Endothelial cell of umbilical vein (primary cell): ENCODE measurements around the gene ABLIM2. TPM values are rescaled to one million over a fixed set of nuclear protein-coding genes. Genes with fewer than 3 reads are reported as not detected.

Experiments
- BruUV-seq: library from RNA; stranded (reverse); fragments of 400-500 nt; replicated peaks from 2 replicates; lab custom pipeline; 2021; lab: Mats Ljungman, UMichigan
- CTCF ChIA-PET: fragments of 300-600, 350-600 bp; sonication (Branson Sonifier 250); formaldehyde crosslinking; loops from one replicate; lab custom pipeline; 2021; ENCODE audit warnings: antibody characterized with exemption, inconsistent platforms; lab: Charles Lee
- POLR2A ChIA-PET: fragments of 300-600, 350-600 bp; sonication (Branson Sonifier 250); formaldehyde crosslinking; loops from one replicate; lab custom pipeline; 2021; ENCODE audit warnings: antibody characterized with exemption, inconsistent platforms; lab: Charles Lee
- DNase-seq: peaks from one replicate; pipeline ENCODE4 v3.0.0-alpha.2; 2011; ENCODE audit warnings: low read depth, low spot score
- FAIRE-seq: peaks from 2 replicates; lab custom pipeline; 2011; peaks lifted over from hg19 to GRCh38; lab: Jason Lieb, UNC
- H2AFZ ChIP-seq: 2 replicates; pipeline ENCODE4 v1.6.0; 2012; ENCODE audit warnings: low read depth, low read length, control low read depth, inconsistent platforms
- H3K27ac ChIP-seq: 2 replicates; pipeline ENCODE4 v1.5.1; 2011; ENCODE audit warnings: low read depth, mild to moderate bottlenecking, control low read depth, low read length, moderate library complexity; ENCODE audit not compliant: insufficient read depth
- H3K27me3 ChIP-seq, 2 experiments: 2 replicates each; pipeline versions ENCODE4 v1.6.0 to v1.6.1; 2011; ENCODE audit warnings: low read length in 2 of 2, mixed read lengths in 1 of 2; ENCODE audit not compliant: control insufficient read depth in 2 of 2, insufficient read depth in 2 of 2
- H3K36me3 ChIP-seq, 2 experiments: 2 replicates in 1 of 2; 3 replicates in 1 of 2; pipeline ENCODE4 v1.5.1; 2011; ENCODE audit warnings: low read length in 2 of 2, mild to moderate bottlenecking in 1 of 2, moderate library complexity in 1 of 2; ENCODE audit not compliant: control insufficient read depth in 2 of 2, insufficient read depth in 2 of 2; ENCODE audit errors: extremely low read depth in 1 of 2
- H3K4me1 ChIP-seq: 3 replicates; pipeline ENCODE4 v1.5.1; 2011; ENCODE audit warnings: mild to moderate bottlenecking, low read length; ENCODE audit not compliant: control insufficient read depth, insufficient read depth; ENCODE audit errors: extremely low read depth
- H3K4me2 ChIP-seq: 2 replicates; pipeline ENCODE4 v1.6.1; 2011; ENCODE audit warnings: low read length, control low read depth, mixed read lengths; ENCODE audit not compliant: insufficient read depth
- H3K4me3 ChIP-seq, 3 experiments: fragments of 200-600 bp in 1 of 3; sonication (generic), shearing (Covaris generic) in 1 of 3; replicated peaks in 1 of 3; 2 replicates each; pipeline ENCODE4 v1.5.1; 2011 to 2016; ENCODE audit warnings: control low read depth in 3 of 3, low read length in 3 of 3, mild to moderate bottlenecking in 2 of 3, inconsistent platforms in 1 of 3, low read depth in 1 of 3, moderate library complexity in 1 of 3; ENCODE audit not compliant: insufficient read depth in 1 of 3
- H3K79me2 ChIP-seq: 2 replicates; pipeline ENCODE4 v1.6.0; 2012; ENCODE audit warnings: low read length, inconsistent platforms; ENCODE audit not compliant: control insufficient read depth, insufficient read depth
- H3K9ac ChIP-seq: replicated peaks from 2 replicates; pipeline ENCODE3; 2011; ENCODE audit warnings: low read length, control low read depth; ENCODE audit not compliant: insufficient read depth; ENCODE audit errors: extremely low read depth
- H3K9me1 ChIP-seq: replicated peaks from 3 replicates; pipeline ENCODE4 v1.6.0; 2011; ENCODE audit warnings: mild to moderate bottlenecking, low read length; ENCODE audit not compliant: control insufficient read depth, insufficient read depth; ENCODE audit errors: extremely low read depth
- H3K9me3 ChIP-seq: replicated peaks from 2 replicates; pipeline ENCODE4 v1.5.1; 2012; ENCODE audit warnings: low read length, inconsistent platforms; ENCODE audit not compliant: control insufficient read depth, insufficient read depth
- H4K20me1 ChIP-seq: replicated peaks from 2 replicates; pipeline ENCODE3; 2011; ENCODE audit warnings: mild to moderate bottlenecking, low read length; ENCODE audit not compliant: control insufficient read depth, insufficient read depth; ENCODE audit errors: extremely low read depth
- EZH2 ChIP-seq: IDR thresholded peaks from 2 replicates; pipeline ENCODE4 v1.6.1; 2012; ENCODE audit warnings: borderline replicate concordance, low read depth, mild to moderate bottlenecking, moderate library complexity, low read length, inconsistent platforms; ENCODE audit not compliant: severe bottlenecking
- FOS ChIP-seq: IDR thresholded peaks from 2 replicates; pipeline ENCODE4 v1.6.1; 2011; ENCODE audit warnings: mild to moderate bottlenecking, low read length, moderate library complexity, borderline replicate concordance; ENCODE audit not compliant: insufficient read depth
- GATA2 ChIP-seq: IDR thresholded peaks from 2 replicates; pipeline ENCODE4 v1.7.0; 2011; ENCODE audit warnings: low read depth, mild to moderate bottlenecking, moderate library complexity, mixed read lengths, low read length; ENCODE audit not compliant: insufficient read length, insufficient read depth
- JUN ChIP-seq: IDR thresholded peaks from 2 replicates; pipeline ENCODE4 v1.6.1; 2011; ENCODE audit warnings: borderline replicate concordance, low read depth; ENCODE audit not compliant: insufficient read length, insufficient read depth
- MYC ChIP-seq: IDR thresholded peaks from one replicate; pipeline ENCODE4 v1.6.1; 2011; ENCODE audit warnings: mild to moderate bottlenecking, low read depth, low read length
- POLR2A ChIP-seq: IDR thresholded peaks from 2 replicates; pipeline ENCODE4 v1.6.1; 2012; ENCODE audit warnings: low read depth, mild to moderate bottlenecking, control low read depth, low read length
- POLR2AphosphoS5 ChIP-seq: IDR thresholded peaks from 2 replicates; pipeline ENCODE4 v1.6.1; 2012; ENCODE audit warnings: low read depth, mild to moderate bottlenecking, control low read depth, low read length, moderate library complexity; ENCODE audit not compliant: insufficient read depth
- dilution Hi-C: fragments of 300-500 bp; cut with MboI; formaldehyde crosslinking; loops from one replicate; pipeline ENCODE4 v1.15.0; 2019; ENCODE audit warnings: low sequenced_read_pairs; ENCODE audit not compliant: extremely low pct_ligation_motif_present
- intact Hi-C: fragments of 100-400 bp; cut with micrococcal nuclease; formaldehyde crosslinking; loops from one replicate; pipeline ENCODE4 v1.10.0; 2022
- polyA plus RNA-seq, 4 experiments: library from polyadenylated mRNA; depleted of rRNA in 3 of 4; stranded (reverse) in 3 of 4; unstranded in 1 of 4; fragments of >200 nt; gene quantifications; 2 replicates each; pipeline versions ENCODE4 v1.2.1 to v1.2.3, GENCODE V29; 2011 to 2012; ENCODE audit warnings: missing spikeins in 1 of 4
- total RNA-seq: library from RNA; stranded (reverse); gene quantifications from 2 replicates; pipeline ENCODE4 v1.2.3, GENCODE V29; 2021
- TF ChIP-seq, protein P1 (sequence below): IDR thresholded peaks from 2 replicates; pipeline ENCODE4 v1.6.1; 2011; ENCODE audit not compliant: insufficient read depth, insufficient read length
- TF ChIP-seq, protein P2 (sequence below), 2 donors: IDR thresholded peaks; 1 replicate in 1 of 2; 2 replicates in 1 of 2; pipeline ENCODE4 v1.5.1; 2011; ENCODE audit warnings: low read length in 2 of 2, mild to moderate bottlenecking in 2 of 2, moderate library complexity in 2 of 2, control low read depth in 1 of 2, inconsistent platforms in 1 of 2, low read depth in 1 of 2; ENCODE audit not compliant: insufficient read depth in 1 of 2; ENCODE audit errors: extremely low read depth in 1 of 2

ABLIM2 gene
- total and polyA plus RNA-seq, 2 donors (not counting 3 experiments of a cell fraction or from before 2014, with no cell fraction given), result 0.28 to 0.66 TPM

DNA sequence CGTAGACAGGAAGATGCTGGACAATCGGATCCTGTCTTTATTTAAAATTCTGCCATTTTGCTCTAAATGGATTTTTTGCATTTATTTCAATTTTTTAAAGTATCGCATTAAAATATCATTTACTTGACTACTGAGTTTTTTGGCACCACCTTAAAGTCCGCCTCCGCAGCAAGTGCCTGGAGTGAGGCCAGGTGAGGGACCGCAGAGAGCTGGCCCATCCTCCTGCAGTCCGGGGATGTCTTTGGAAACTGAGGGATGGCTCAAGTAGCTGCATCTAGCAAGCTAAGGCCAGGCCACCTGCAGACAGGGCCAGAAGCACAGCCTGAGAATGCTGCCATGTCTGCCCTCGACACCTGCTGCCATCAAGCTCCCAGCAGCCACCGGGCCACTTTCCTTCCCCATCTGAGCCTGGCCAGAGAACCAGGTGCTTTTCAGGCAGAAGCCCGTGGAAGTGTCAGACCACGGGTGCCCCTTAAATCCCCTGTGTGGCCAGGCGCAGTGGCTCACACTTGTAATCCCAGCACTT lies 69.6 kb downstream of the ABLIM2 start:
- H3K9me1 ChIP-seq, result no peaks in the 10 kb centered on the region
- peaks cover 6% of the 10 kb centered on the region for H3K4me1 ChIP-seq
- dilution Hi-C loops, result no loop called here
- intact Hi-C loops, result no loop called here
- no peak overlapping the region for H2AFZ ChIP-seq
- H3K9me3 ChIP-seq, result peaks cover 3% of the 10 kb centered on the region
- H3K4me3 ChIP-seq, result no peak overlapping the region
- ChIA-PET POLR2A (no interaction called here), CTCF (interaction anchor here (1.2 kb wide), 1 partner anchor 88 kb away, joined by 3 read pairs; no protein-coding TSS in a partner anchor)
- no peak for DNase-seq
- FAIRE-seq, result no peak
- H3K9ac ChIP-seq, result no peak overlapping the region
- no peak overlapping the region for H3K4me2 ChIP-seq
- H4K20me1 ChIP-seq, result no peaks in the 10 kb centered on the region
- no peaks in the 10 kb centered on the region for H3K36me3 ChIP-seq
- no TSS peak for BruUV-seq
- H3K27me3 ChIP-seq, result no peaks in the 10 kb centered on the region
- no peaks in the 10 kb centered on the region for H3K79me2 ChIP-seq
- TF ChIP-seq FOS (no peak), MYC (no peak), GATA2 (no peak), EZH2 (no peak), POLR2AphosphoS5 (no peak)
- H3K27ac ChIP-seq, result no peak overlapping the region

DNA sequence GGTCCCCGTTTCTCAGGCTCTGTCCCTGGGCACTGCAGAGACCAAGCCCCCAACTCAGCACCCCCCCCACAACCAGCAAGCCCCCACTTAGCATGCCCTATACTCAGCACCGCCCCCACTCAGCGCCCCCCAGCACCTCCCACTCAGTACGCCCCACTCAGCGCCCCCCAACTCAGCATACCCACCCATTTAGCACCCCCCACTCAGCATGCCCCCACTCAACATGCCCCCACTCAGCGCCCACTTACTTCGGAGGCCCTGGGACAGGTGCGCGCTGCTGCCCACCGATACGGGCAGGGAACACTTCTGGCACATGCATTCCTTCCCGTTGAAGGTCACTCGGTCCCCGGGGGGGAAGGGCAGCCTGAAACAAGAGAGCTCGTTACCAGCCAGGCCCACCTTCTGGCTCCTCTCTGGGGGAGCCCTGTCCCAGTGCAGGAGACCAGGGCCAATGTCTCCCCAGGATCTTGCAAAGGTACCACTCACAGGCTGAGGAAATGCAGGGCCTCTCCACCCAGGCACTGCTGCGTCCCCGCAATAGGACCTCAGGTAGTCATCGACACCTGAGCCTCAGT lies 70.6 kb downstream of the ABLIM2 start:
- intact Hi-C loops (no loop called here), dilution Hi-C loops (no loop called here)
- Histone ChIP-seq H2AFZ (no peak overlapping the region), H3K79me2 (no peaks in the 10 kb centered on the region), H3K4me3 (no peak overlapping the region), H3K27ac (no peak overlapping the region), H3K36me3 (no peaks in the 10 kb centered on the region), H3K9me1 (no peaks in the 10 kb centered on the region), H3K9me3 (no peaks in the 10 kb centered on the region), H3K9ac (no peak overlapping the region), H3K4me2 (no peak overlapping the region), H3K27me3 (no peaks in the 10 kb centered on the region), H4K20me1 (no peaks in the 10 kb centered on the region), H3K4me1 (peaks cover 6% of the 10 kb centered on the region)
- no peak for DNase-seq
- TF ChIP-seq, protein P1, sequence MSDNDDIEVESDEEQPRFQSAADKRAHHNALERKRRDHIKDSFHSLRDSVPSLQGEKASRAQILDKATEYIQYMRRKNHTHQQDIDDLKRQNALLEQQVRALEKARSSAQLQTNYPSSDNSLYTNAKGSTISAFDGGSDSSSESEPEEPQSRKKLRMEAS, result no peak
- TF ChIP-seq POLR2AphosphoS5 (no peak), POLR2A (no peak), EZH2 (no peak), MYC (no peak), JUN (no peak), FOS (no peak), GATA2 (no peak)
- TF ChIP-seq, protein P2, sequence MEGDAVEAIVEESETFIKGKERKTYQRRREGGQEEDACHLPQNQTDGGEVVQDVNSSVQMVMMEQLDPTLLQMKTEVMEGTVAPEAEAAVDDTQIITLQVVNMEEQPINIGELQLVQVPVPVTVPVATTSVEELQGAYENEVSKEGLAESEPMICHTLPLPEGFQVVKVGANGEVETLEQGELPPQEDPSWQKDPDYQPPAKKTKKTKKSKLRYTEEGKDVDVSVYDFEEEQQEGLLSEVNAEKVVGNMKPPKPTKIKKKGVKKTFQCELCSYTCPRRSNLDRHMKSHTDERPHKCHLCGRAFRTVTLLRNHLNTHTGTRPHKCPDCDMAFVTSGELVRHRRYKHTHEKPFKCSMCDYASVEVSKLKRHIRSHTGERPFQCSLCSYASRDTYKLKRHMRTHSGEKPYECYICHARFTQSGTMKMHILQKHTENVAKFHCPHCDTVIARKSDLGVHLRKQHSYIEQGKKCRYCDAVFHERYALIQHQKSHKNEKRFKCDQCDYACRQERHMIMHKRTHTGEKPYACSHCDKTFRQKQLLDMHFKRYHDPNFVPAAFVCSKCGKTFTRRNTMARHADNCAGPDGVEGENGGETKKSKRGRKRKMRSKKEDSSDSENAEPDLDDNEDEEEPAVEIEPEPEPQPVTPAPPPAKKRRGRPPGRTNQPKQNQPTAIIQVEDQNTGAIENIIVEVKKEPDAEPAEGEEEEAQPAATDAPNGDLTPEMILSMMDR (IDR thresholded peaks at IDR 0.05; ENCODE audit: extremely low read depth in 1 of 2, insufficient read depth in 1 of 2, low read depth in 1 of 2, low read length in 2 of 2), result no peak
- ChIA-PET CTCF (interaction anchor here (1.2 kb wide), 1 partner anchor 89 kb away, joined by 3 read pairs; no protein-coding TSS in a partner anchor), POLR2A (no interaction called here)
- no TSS peak for BruUV-seq
- FAIRE-seq, result no peak
